ENCODE data around the gene RNF8.

RNF8 gene

GRCh38 chr6:37319856-37320480 is 33.8 kb upstream of the RNF8 start:
- Histone ChIP-seq H3K4me3 (replicated peaks; ENCODE audit: insufficient read depth, low read length) (no peak overlapping the region), H3K27ac (replicated peaks) (no peak overlapping the region), H3K27me3 (ENCODE audit: insufficient read depth, poor library complexity, severe bottlenecking) (no peaks in the 10 kb centered on the region)
- no peak for DNase-seq (ENCODE audit: low read depth in 1 of 2, low spot score in 1 of 2)
- TF ChIP-seq GABPA (IDR thresholded peaks at IDR 0.05; ENCODE audit: low read depth) (no peak), REST (IDR thresholded peaks at IDR 0.05; ENCODE audit: insufficient replicate concordance, low read depth) (no peak), POLR2AphosphoS5 (IDR thresholded peaks at IDR 0.05; ENCODE audit: low read depth) (no peak), SPI1 (IDR thresholded peaks at IDR 0.05; ENCODE audit: borderline replicate concordance, low read depth) (no peak), CTCF (IDR thresholded peaks at IDR 0.05; ENCODE audit: insufficient read depth, low read length) (no peak)

- TF ChIP-seq SPI1 (IDR thresholded peaks at IDR 0.05; ENCODE audit: borderline replicate concordance, low read depth), result no peak
- TF ChIP-seq GABPA (IDR thresholded peaks at IDR 0.05; ENCODE audit: low read depth), result no peak
- H3K27ac ChIP-seq (replicated peaks), result no peak overlapping the region
These were observed 33.1 kb upstream of the RNF8 start for GRCh38 chr6:37320646-37321045.

GRCh38 chr6:37321101-37321500 is 32.7 kb upstream of the RNF8 start:
- DNase-seq (ENCODE audit: low read depth in 1 of 2, low spot score in 1 of 2), result no peak
- TF ChIP-seq REST (IDR thresholded peaks at IDR 0.05; ENCODE audit: insufficient replicate concordance, low read depth) (no peak), CTCF (IDR thresholded peaks at IDR 0.05; ENCODE audit: insufficient read depth, low read length) (no peak), SPI1 (IDR thresholded peaks at IDR 0.05; ENCODE audit: borderline replicate concordance, low read depth) (no peak), GABPA (IDR thresholded peaks at IDR 0.05; ENCODE audit: low read depth) (no peak), POLR2AphosphoS5 (IDR thresholded peaks at IDR 0.05; ENCODE audit: low read depth) (no peak)
- Histone ChIP-seq H3K27ac (replicated peaks) (no peak overlapping the region), H3K27me3 (ENCODE audit: insufficient read depth, poor library complexity, severe bottlenecking) (no peaks in the 10 kb centered on the region), H3K4me3 (replicated peaks; ENCODE audit: insufficient read depth, low read length) (no peak overlapping the region)

More at GRCh38 chr6:37320646-37321045, 33.1 kb upstream of the RNF8 start:
- Histone ChIP-seq H3K4me3 (replicated peaks; ENCODE audit: insufficient read depth, low read length) (no peak overlapping the region), H3K27me3 (ENCODE audit: insufficient read depth, poor library complexity, severe bottlenecking) (no peaks in the 10 kb centered on the region)
- no peak for DNase-seq (ENCODE audit: low read depth in 1 of 2, low spot score in 1 of 2)

- no peak for TF ChIP-seq REST (IDR thresholded peaks at IDR 0.05; ENCODE audit: insufficient replicate concordance, low read depth)
- H3K4me3 ChIP-seq (replicated peaks; ENCODE audit: insufficient read depth, low read length), result no peak overlapping the region
- H3K27ac ChIP-seq (replicated peaks), result no peak overlapping the region
- DNase-seq (ENCODE audit: low read depth in 1 of 2, low spot score in 1 of 2), result no peak
- H3K27me3 ChIP-seq (ENCODE audit: insufficient read depth, poor library complexity, severe bottlenecking), result no peaks in the 10 kb centered on the region
These were observed 32.0 kb upstream of the RNF8 start for GRCh38 chr6:37321516-37322415.
